HEK293 (cell line): Measurements from ENCODE around the gene BTBD2.

Source experiments
- CTCF ChIA-PET: fragments of 350-600 bp; formaldehyde crosslinking; extraction: SDS; loops from one replicate; lab custom pipeline; 2021; ENCODE audit warnings: antibody characterized with exemption; lab: Yijun Ruan, JAX
- POLR2A ChIA-PET: fragments of 300-600 bp; formaldehyde crosslinking; extraction: SDS; loops from one replicate; lab custom pipeline; 2020; ENCODE audit warnings: antibody characterized with exemption, inconsistent platforms; lab: Yijun Ruan, JAX
- H3K27ac ChIP-seq: fragments of 200-500 bp; sonication (Bioruptor generic); 2 replicates; pipeline ENCODE4 v1.5.1; 2014; ENCODE audit warnings: low read depth, low read length, control low read depth, inconsistent platforms; ENCODE audit errors: extremely low read depth
- H3K36me3 ChIP-seq, 2 experiments: fragments of 200-500 bp in 1 of 2; sonication (Bioruptor generic) in 1 of 2; 1 replicate in 1 of 2; 2 replicates in 1 of 2; pipeline ENCODE4 v1.5.1; 2014 to 2017; ENCODE audit warnings: inconsistent platforms in 2 of 2, low read length in 2 of 2; ENCODE audit not compliant: control insufficient read depth in 2 of 2, insufficient read depth in 1 of 2
- H3K4me1 ChIP-seq: fragments of 200-500 bp; sonication (Bioruptor generic); 2 replicates; pipeline ENCODE4 v1.5.1; 2014; ENCODE audit warnings: mild to moderate bottlenecking, low read length, inconsistent platforms; ENCODE audit not compliant: control insufficient read depth, insufficient read depth
- H3K4me3 ChIP-seq: 2 replicates; pipeline ENCODE4 v1.5.1; 2011; ENCODE audit warnings: low read depth, mild to moderate bottlenecking, control low read depth, low read length, moderate library complexity
- H3K9me3 ChIP-seq: fragments of 200-500 bp; sonication (Bioruptor generic); 2 replicates; pipeline ENCODE4 v1.5.1; 2014; ENCODE audit warnings: low read depth, low read length, inconsistent platforms; ENCODE audit not compliant: control insufficient read depth, insufficient read depth
- EGR2 ChIP-seq: fragments of 450-650 bp; formaldehyde crosslinking; IDR thresholded peaks from 2 replicates; pipeline ENCODE4 v1.5.1; 2016; ENCODE audit warnings: low read depth, missing biosample characterization, missing genetic modification characterization
- KLF1 ChIP-seq: fragments of 450-650 bp; formaldehyde crosslinking; IDR thresholded peaks from 2 replicates; pipeline ENCODE4 v1.5.1; 2016; ENCODE audit warnings: missing biosample characterization, missing genetic modification characterization
- KLF8 ChIP-seq: fragments of 450-650 bp; formaldehyde crosslinking; IDR thresholded peaks from 2 replicates; pipeline ENCODE4 v1.5.1; 2016; ENCODE audit warnings: missing biosample characterization, missing genetic modification characterization
- KLF9 ChIP-seq: fragments of 450-650 bp; formaldehyde crosslinking; IDR thresholded peaks from 2 replicates; pipeline ENCODE4 v1.5.1; 2016; ENCODE audit warnings: missing biosample characterization, missing genetic modification characterization, low read depth
- YY1 ChIP-seq: fragments of 450-650 bp; formaldehyde crosslinking; IDR thresholded peaks from 2 replicates; pipeline ENCODE4 v1.5.1; 2018; ENCODE audit warnings: missing biosample characterization, missing genetic modification characterization
- ZBTB10 ChIP-seq: fragments of 450-650 bp; formaldehyde crosslinking; IDR thresholded peaks from 2 replicates; pipeline ENCODE4 v1.5.1; 2016; ENCODE audit warnings: missing biosample characterization, missing genetic modification characterization
- ZIC2 ChIP-seq: fragments of 450-650 bp; formaldehyde crosslinking; IDR thresholded peaks from 2 replicates; pipeline ENCODE4 v1.5.1; 2016; ENCODE audit warnings: missing biosample characterization, missing genetic modification characterization
- ZNF148 ChIP-seq: fragments of 450-650 bp; formaldehyde crosslinking; IDR thresholded peaks from 2 replicates; pipeline ENCODE4 v1.5.0; 2017; ENCODE audit warnings: missing biosample characterization, missing genetic modification characterization, borderline replicate concordance
- ZNF184 ChIP-seq: fragments of 450-650 bp; IDR thresholded peaks from 2 replicates; pipeline ENCODE4 v1.5.1; 2018; ENCODE audit warnings: missing biosample characterization, mild to moderate bottlenecking, missing genetic modification characterization
- ZNF404 ChIP-seq: fragments of 450-650 bp; formaldehyde crosslinking; IDR thresholded peaks from 2 replicates; pipeline ENCODE4 v1.5.1; 2017; ENCODE audit warnings: missing biosample characterization, missing genetic modification characterization
- ZNF645 ChIP-seq: fragments of 450-650 bp; formaldehyde crosslinking; IDR thresholded peaks from 2 replicates; pipeline ENCODE4; 2016; ENCODE audit warnings: missing biosample characterization, missing genetic modification characterization
- ZNF785 ChIP-seq: fragments of 450-650 bp; formaldehyde crosslinking; IDR thresholded peaks from 2 replicates; pipeline ENCODE4 v1.5.1; 2016; ENCODE audit warnings: missing biosample characterization, missing genetic modification characterization
- TF ChIP-seq, protein P1 (sequence below): fragments of 450-650 bp; formaldehyde crosslinking; IDR thresholded peaks from 2 replicates; pipeline ENCODE4 v1.5.1; 2017; ENCODE audit warnings: missing biosample characterization, missing genetic modification characterization
- TF ChIP-seq, protein P2 (sequence below): fragments of 450-650 bp; formaldehyde crosslinking; IDR thresholded peaks from 2 replicates; pipeline ENCODE4 v1.5.1; 2016; ENCODE audit warnings: missing biosample characterization, missing genetic modification characterization

The BTBD2 gene

DNA sequence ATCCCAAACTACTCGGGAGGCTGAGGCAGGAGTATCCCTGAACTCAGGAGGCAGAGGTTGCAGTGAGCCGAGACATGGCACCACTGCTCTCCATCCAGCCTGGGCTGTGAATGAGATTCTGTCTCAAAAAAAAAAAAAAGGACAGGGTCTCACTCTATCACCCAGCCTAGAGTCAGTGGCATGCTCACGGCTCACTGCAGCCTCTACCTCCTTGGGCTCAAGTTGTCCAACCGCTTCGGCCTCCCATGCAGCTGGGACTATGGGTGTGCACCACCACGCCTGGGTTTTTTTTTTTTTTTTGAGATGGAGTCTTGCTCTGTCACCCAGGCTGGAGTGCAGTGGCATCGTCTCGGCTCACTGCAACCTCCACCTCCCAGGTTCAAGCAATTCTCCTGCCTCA is 20.9 kb upstream of the BTBD2 start:
- POLR2A ChIA-PET = interaction anchor here (0.6 to 3.2 kb wide), 2 partner anchors 13 to 17 kb away, joined by 9 to 17 read pairs; no protein-coding TSS in a partner anchor
- CTCF ChIA-PET = no interaction called here
- H3K4me1 ChIP-seq = peaks cover 7% of the 10 kb centered on the region
- no peak overlapping the region for H3K4me3 ChIP-seq
- H3K9me3 ChIP-seq = no peaks in the 10 kb centered on the region
- no peak for TF ChIP-seq ZNF148
- no peak for TF ChIP-seq ZNF785 (tag by site-specific recombination)
- TF ChIP-seq, protein P1, sequence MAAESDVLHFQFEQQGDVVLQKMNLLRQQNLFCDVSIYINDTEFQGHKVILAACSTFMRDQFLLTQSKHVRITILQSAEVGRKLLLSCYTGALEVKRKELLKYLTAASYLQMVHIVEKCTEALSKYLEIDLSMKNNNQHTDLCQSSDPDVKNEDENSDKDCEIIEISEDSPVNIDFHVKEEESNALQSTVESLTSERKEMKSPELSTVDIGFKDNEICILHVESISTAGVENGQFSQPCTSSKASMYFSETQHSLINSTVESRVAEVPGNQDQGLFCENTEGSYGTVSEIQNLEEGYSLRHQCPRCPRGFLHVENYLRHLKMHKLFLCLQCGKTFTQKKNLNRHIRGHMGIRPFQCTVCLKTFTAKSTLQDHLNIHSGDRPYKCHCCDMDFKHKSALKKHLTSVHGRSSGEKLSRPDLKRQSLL (tag by site-specific recombination) = peak; percentile 67; the same call in 1 of the 2 replicates
- H3K36me3 ChIP-seq = peaks cover 0 to 33% of the 10 kb centered on the region in 2 experiments; a peak in 1 of 3 replicates
- H3K27ac ChIP-seq = no peak overlapping the region

- ChIA-PET POLR2A (interaction anchor here (0.6 to 3.2 kb wide), 2 partner anchors 13 to 26 kb away, joined by 4 to 17 read pairs; no protein-coding TSS in a partner anchor), CTCF (interaction anchor here (0.6 to 1.0 kb wide), 2 partner anchors 16 to 34 kb away, joined by 3 to 7 read pairs; no protein-coding TSS in a partner anchor)
- no peak overlapping the region for H3K4me3 ChIP-seq
- TF ChIP-seq ZNF404 (tag by site-specific recombination) = no peak
- no peak for TF ChIP-seq KLF1
- TF ChIP-seq KLF9 (tag by site-specific recombination) = no peak
- 0 out of 2 replicates have a peak, but pooled peaks have one; percentile 6 for TF ChIP-seq ZNF184
- TF ChIP-seq EGR2 (tag by site-specific recombination) = no peak
- peak; percentile 37 for TF ChIP-seq KLF8
- TF ChIP-seq, protein P2, sequence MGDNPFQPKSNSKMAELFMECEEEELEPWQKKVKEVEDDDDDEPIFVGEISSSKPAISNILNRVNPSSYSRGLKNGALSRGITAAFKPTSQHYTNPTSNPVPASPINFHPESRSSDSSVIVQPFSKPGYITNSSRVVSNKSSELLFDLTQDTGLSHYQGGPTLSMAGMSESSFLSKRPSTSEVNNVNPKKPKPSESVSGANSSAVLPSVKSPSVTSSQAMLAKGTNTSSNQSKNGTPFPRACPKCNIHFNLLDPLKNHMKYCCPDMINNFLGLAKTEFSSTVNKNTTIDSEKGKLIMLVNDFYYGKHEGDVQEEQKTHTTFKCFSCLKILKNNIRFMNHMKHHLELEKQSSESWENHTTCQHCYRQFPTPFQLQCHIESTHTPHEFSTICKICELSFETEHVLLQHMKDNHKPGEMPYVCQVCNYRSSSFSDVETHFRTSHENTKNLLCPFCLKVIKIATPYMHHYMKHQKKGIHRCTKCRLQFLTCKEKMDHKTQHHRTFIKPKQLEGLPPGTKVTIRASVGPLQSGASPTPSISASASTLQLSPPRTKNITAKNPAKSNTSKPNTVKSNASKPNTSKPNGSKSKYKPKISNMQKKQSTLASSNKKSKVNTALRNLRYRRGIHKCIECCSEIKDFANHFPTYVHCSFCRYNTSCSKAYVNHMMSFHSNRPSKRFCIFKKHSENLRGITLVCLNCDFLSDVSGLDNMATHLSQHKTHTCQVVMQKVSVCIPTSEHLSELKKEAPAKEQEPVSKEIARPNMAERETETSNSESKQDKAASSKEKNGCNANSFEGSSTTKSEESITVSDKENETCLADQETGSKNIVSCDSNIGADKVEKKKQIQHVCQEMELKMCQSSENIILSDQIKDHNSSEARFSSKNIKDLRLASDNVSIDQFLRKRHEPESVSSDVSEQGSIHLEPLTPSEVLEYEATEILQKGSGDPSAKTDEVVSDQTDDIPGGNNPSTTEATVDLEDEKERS (tag by site-specific recombination) = peak; percentile 70; the same call in 1 of the 2 replicates
- TF ChIP-seq ZIC2 (tag by site-specific recombination) = 0 out of 2 replicates have a peak, but pooled peaks have one; percentile 12
- TF ChIP-seq YY1 (tag by site-specific recombination) = peak; percentile 39; the same call in 1 of the 2 replicates
- no peak for TF ChIP-seq ZNF645 (tag by site-specific recombination)
- no peak for TF ChIP-seq ZBTB10 (tag by site-specific recombination)
- H3K9me3 ChIP-seq = no peaks in the 10 kb centered on the region
- H3K4me1 ChIP-seq = peaks cover 6% of the 10 kb centered on the region; the same call in 1 of the 2 replicates
- H3K27ac ChIP-seq = no peak overlapping the region
- H3K36me3 ChIP-seq = peaks cover 0 to 25% of the 10 kb centered on the region in 2 experiments; a peak in 1 of 3 replicates
Measured at GRCh38 chr19:2035590-2035991, 20.1 kb upstream of the BTBD2 start.
